HG02884 (cell line): ENCODE measurements around the gene SLC6A5.

Experiments used
- ATAC-seq: cut with Tn5 transposase; IDR thresholded peaks from one replicate; pipeline ENCODE4 v1.9.1; 2021; ENCODE audit warnings: mild to moderate bottlenecking, moderate library complexity; ENCODE audit not compliant: unreplicated experiment

The SLC6A5 gene

GRCh38 chr11:20668131-20668809 is 68.9 kb downstream of the SLC6A5 start:
- ATAC-seq, result no peak

DNA sequence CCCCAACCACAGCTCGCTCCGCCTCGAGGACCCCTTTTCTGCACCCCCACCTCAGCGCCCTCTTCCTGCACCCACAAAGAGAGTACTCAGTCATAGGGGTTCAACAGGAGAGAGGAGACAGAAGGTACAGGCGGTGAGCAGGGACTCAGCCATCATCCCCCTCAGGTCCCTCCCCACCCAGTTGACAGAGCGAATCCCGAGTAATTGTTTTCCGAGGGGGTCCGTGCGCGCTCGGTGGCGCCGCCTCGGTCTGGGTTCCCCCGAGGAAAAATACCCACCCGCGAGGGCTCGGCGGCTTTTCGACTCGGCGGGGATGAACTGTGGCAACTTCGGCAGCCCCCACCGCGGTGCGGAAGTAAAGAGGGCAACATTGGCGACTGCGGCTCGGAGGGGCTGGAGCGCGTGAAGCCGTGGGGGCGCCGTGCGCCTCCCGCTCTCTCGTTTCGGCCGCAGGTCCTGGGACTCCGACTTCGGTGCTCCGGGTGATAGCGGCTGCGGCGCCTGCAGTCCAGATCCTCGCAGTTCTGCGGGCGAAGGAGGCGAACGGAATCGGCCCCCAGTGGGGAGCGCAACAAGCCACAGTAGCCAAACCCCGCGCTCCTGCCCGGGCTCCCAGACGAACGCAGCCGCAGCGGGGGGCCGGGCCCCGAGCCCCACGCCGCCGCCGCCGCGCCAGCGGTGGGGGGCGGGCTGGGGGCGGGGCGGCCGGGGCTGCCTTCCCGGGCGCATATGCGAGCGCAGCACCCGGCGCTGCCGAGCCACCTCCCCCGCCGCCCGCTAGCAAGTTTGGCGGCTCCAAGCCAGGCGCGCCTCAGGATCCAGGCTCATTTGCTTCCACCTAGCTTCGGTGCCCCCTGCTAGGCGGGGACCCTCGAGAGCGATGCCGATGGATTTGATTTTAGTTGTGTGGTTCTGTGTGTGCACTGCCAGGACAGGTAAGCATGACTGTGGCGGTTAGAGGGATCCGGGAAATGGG is 69.7 kb downstream of the SLC6A5 start, which contains the start of gene NELL1:
Gene NELL1, plus strand, starts transcription at position 743 of the 976 bp plus-strand sequence.
- ATAC-seq, result no peak

- no peak for ATAC-seq
These were observed 70.6 kb downstream of the SLC6A5 start for GRCh38 chr11:20669820-20670684.

DNA sequence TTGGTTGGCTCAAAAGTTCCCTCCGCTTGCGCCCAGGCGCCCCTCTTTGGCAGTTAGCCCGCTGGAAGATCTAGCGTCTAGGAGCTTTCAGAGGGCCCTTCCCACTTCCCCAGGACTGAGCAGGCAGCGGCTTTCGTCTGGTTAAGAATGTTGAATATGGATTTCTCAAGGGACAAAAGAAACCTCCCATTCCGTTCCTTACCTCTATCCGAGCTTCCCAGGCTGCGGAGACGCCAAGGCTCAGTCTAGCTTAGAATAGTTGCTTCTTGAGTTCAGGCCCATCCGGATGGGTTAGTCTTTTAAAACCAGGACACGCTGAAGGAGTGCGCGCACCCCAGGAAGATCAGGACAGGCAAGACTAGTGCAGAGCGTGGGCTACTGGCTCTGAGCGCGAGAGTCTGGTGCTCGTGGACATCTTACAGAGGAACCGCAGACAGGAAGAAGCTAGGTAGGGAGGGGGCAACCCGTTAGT is 71.6 kb downstream of the SLC6A5 start:
- no peak for ATAC-seq

DNA sequence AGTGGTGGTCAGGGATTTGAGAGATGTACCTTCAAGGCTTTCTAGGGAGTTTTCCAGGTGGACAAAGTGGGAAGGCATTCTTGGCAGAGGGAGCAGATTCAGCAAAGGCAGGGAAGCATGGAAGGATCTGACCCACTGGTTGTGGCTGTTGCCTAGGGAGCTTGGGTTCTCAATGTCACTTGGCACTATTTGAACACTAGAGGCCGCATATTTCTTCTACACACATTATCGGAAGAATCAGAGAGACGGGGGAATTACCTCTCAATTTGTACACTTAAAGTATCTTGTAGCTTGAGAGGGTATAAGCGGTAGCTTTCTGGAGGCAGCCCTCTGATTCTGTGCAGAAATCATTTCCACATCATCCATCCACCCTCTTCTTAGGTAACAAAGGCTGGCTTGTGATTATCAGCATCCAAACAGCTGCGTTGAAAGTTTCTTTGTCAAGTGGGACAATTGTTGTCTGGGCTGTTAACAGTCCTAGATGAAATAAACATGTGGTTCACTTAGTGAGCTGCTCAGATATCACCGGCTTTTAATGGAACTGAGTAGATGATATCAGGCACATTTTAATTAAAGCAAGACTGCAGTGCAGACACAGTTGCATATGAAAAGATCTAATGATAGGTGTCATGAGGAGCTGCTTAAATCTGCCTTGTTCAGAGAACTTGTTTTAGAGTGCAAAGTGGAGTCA is 72.6 kb downstream of the SLC6A5 start:
- ATAC-seq, result no peak

- ATAC-seq, result no peak
These were observed 73.2 kb downstream of the SLC6A5 start for GRCh38 chr11:20672575-20672974.

GRCh38 chr11:20676658-20677057 is 77.2 kb downstream of the SLC6A5 start:
- no peak for ATAC-seq

DNA sequence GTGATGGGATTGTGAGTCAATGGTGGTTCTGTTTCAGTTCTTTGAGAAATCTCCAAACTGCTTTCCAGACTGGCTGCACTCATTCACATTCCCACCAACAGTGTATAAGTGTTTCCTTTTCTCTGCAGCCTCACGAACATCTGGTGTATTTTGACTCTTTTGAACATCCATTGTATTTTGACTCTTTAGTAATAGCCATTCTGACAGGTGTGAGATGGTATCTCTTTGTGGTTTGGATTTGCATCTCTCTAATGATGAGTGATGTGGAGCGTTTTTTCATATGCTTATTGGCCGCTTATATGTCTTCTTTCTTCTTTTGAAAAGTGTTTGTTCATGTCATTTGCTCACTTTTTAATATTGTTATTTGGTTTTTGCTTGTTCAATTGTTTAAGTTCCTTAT is 89.4 kb downstream of the SLC6A5 start:
- ATAC-seq, result no peak

DNA sequence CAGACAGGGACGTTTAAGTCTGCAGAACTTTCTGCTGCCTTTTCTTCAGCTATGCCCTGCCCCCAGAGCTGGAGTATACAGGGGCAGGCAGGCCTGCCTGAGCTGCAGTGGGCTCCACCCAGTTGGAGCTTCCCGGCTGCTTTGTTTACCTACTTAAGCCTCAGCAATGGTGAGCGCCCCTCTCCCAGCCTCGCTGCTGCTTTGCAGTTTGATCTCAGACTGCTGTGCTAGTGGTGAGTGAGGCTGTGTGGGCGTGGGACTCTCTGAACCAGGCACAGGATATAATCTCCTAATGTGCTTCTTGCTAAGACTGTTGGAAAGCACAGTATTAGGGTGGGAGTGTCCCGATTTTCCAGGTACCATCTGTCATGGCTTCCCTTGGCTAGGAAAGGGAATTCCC is 108.5 kb downstream of the SLC6A5 start:
- ATAC-seq, result no peak
